GM18873 (cell line): Measurements from ENCODE around the gene STMN3.

ENCODE experiments used
- ATAC-seq: cut with Tn5 transposase; IDR thresholded peaks from one replicate; pipeline ENCODE4 v1.9.1; 2021; ENCODE audit warnings: mild to moderate bottlenecking, moderate library complexity, moderate number of reproducible peaks; ENCODE audit not compliant: unreplicated experiment, low FRiP score

The STMN3 gene

DNA sequence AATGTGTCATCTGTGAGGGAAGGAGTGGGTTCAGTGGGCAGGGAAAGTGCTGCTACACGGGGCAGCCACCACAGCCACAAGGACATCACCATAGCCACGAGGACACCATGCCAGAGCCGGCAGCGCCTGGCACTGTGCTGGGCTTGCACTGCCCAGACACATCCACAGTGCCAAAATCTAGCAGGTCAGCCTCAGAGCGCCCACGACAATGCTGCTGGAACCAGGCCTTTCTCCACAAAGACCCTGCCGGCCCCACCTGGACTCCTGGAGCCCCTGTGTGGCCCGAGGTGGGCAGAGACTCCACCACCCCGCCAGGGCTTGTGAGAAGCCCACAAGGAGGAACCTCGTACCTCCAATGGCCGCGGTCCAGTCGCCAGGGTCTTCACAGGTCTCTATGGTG lies 60.6 kb downstream of the STMN3 start:
- no peak for ATAC-seq

GRCh38 chr20:63591786-63592355 lies 61.4 kb downstream of the STMN3 start:
- no peak for ATAC-seq

DNA sequence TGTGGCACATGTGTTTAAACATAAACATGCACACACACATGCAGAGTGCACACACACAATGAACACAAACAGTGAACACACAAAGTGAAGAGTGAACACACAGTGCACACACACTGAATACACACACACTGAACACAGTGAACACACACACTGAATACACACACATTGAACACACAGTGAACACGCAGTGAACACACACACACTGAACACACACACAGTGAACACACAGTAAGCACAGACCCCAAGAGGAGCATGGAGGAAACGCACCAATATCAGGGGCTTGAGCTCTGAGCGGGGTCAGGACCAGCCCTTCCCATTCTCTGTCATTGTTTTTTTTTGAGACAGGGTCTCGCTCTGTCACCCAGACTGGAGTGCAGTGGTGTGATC lies 62.1 kb downstream of the STMN3 start:
- ATAC-seq: no peak

- no peak for ATAC-seq
Observed at GRCh38 chr20:63590218-63591146, 62.7 kb downstream of the STMN3 start.
